Stomach (tissue), 19 donors: ENCODE data around the gene OAS1. TPM values are rescaled to one million over a fixed set of nuclear protein-coding genes. Genes with fewer than 3 reads are reported as not detected.

ENCODE experiments used
- DNase-seq, 2 donors: peaks; one replicate each; pipeline versions ENCODE4 v3.0.0 to v3.0.0-alpha.2; 2013 to 2019
- H3K27ac ChIP-seq, 5 donors: fragments of 200-600 bp in 4 of 5; sonication (generic) in 4 of 5; one replicate each; pipeline ENCODE4 v1.5.1; 2013 to 2019; ENCODE audit warnings: mild to moderate bottlenecking in 1 of 5, moderate library complexity in 1 of 5
- H3K27me3 ChIP-seq, 3 donors: fragments of 200-600 bp; sonication (generic); one replicate each; pipeline ENCODE4 v1.5.1; 2017 to 2019; ENCODE audit warnings: mixed run types in 1 of 3
- H3K36me3 ChIP-seq, 4 donors: fragments of 200-600 bp; sonication (generic); 1 replicate in 3 of 4; 2 replicates in 1 of 4; pipeline ENCODE4 v1.5.1; 2016 to 2019
- H3K4me1 ChIP-seq, 4 donors: fragments of 200-600 bp; sonication (generic); one replicate each; pipeline ENCODE4 v1.5.1; 2016 to 2019
- H3K4me3 ChIP-seq, 4 donors: fragments of 200-600 bp; sonication (generic) in 3 of 4; one replicate each; pipeline ENCODE4 v1.5.1; 2016 to 2019; ENCODE audit warnings: mild to moderate bottlenecking in 1 of 4
- H3K9me3 ChIP-seq, 4 donors: fragments of 200-600 bp; sonication (generic); one replicate each; pipeline ENCODE4 v1.5.1; 2016 to 2019
- CTCF ChIP-seq, 7 experiments: fragments of 450-650 bp in 4 of 7; fragments of 200-600 bp in 3 of 7; sonication (generic) in 3 of 7; IDR thresholded peaks; one replicate each; pipeline ENCODE4 v1.5.1; 2016 to 2019; ENCODE audit warnings: antibody characterized with exemption in 7 of 7, control low read depth in 2 of 7, mild to moderate bottlenecking in 1 of 7
- EP300 ChIP-seq: sonication (generic); formaldehyde crosslinking; IDR thresholded peaks from one replicate; pipeline ENCODE4 v1.6.1; 2017; ENCODE audit warnings: antibody characterized with exemption
- POLR2A ChIP-seq, 4 donors: fragments of 450-650 bp; IDR thresholded peaks; one replicate each; pipeline ENCODE4 v1.6.1; 2016; ENCODE audit warnings: antibody characterized with exemption in 4 of 4, control low read depth in 2 of 4, mild to moderate bottlenecking in 1 of 4, moderate library complexity in 1 of 4
- POLR2AphosphoS5 ChIP-seq, 3 donors: sonication (generic); formaldehyde crosslinking; IDR thresholded peaks; one replicate each; pipeline ENCODE4 v1.6.1; 2016; ENCODE audit warnings: antibody characterized with exemption in 3 of 3
- WGBS, 5 donors: extraction: QIAGEN DNeasy Blood & Tissue Kit in 3 of 5; methylation state at CpG; one replicate each; pipeline versions ENCODE4 v1.1.5 to v1.1.7; 2013 to 2018; 5-methylcytosine and 5-hydroxymethylcytosine counted together
- intact Hi-C: fragments of 100-400 bp; cut with DNase I; formaldehyde crosslinking; loops from one replicate; pipeline ENCODE4 v1.15.1; 2023; ENCODE audit warnings: low total_unique reads
- long read RNA-seq, 10 donors: transcript quantifications; one replicate each; lab custom pipeline, GENCODE V29; 2026
- polyA plus RNA-seq, 3 donors: library from polyadenylated mRNA; stranded (reverse); fragments of 200-250 nt; gene quantifications; one replicate each; pipeline ENCODE4 v1.2.3, GENCODE V29; 2013
- total RNA-seq, 5 donors: library from RNA; depleted of rRNA; stranded (reverse); fragments of >200 nt; gene quantifications; one replicate each; pipeline versions ENCODE4 v1.1.0 to v1.2.3, GENCODE V29; 2014 to 2016
- donor health status: healthy with polysubstance abuse.
- donor health status: Bipolar disorder and iron deficiency.
- donor health status: healthy.

The OAS1 gene
- 10 to 100 TPM; 11.6 to 48.1 (median 14.1) TPM for total RNA-seq
- polyA plus RNA-seq: 100 to 1,000 TPM in 1 of 3 donors, 10 to 100 TPM in 2; 20.0 to 114 (median 26.2) TPM
- long read RNA-seq, donor 1, partial matches to known transcripts: 0 of 1 reads
- long read RNA-seq, donor 1, other reads (novel, unspliced or antisense): 0 of 1 reads
- long read RNA-seq, donor 2, transcript OAS1-201 (6 exons, 1,816 nt): major isoform, 8 of 9 reads
- long read RNA-seq, donor 2, partial matches to known transcripts: 0 of 9 reads
- long read RNA-seq, donor 2, other reads (novel, unspliced or antisense): 0 of 9 reads
- long read RNA-seq, donor 3: 0 reads
- long read RNA-seq, donor 4: 0 reads
- long read RNA-seq, donor 5, partial matches to known transcripts: 0 of 1 reads
- long read RNA-seq, donor 5, other reads (novel, unspliced or antisense): 0 of 1 reads
- long read RNA-seq, donor 6, transcript OAS1-201 (6 exons, 1,816 nt): major isoform, 15 of 17 reads
- long read RNA-seq, donor 6, partial matches to known transcripts: 0 of 17 reads
- long read RNA-seq, donor 6, other reads (novel, unspliced or antisense): 0 of 17 reads
- long read RNA-seq, donor 7, transcript OAS1-203 (5 exons, 1,990 nt): major isoform, 5 of 10 reads
- long read RNA-seq, donor 7, partial matches to known transcripts: 0 of 10 reads
- long read RNA-seq, donor 7, other reads (novel, unspliced or antisense): 0 of 10 reads
- long read RNA-seq, donor 8, partial matches to known transcripts: 0 of 1 reads
- long read RNA-seq, donor 8, other reads (novel, unspliced or antisense): 0 of 1 reads
- long read RNA-seq, donor 9, partial matches to known transcripts: 0 of 2 reads
- long read RNA-seq, donor 9, other reads (novel, unspliced or antisense): 0 of 2 reads
- long read RNA-seq, donor 10, partial matches to known transcripts: 0 of 3 reads
- long read RNA-seq, donor 10, other reads (novel, unspliced or antisense): 0 of 3 reads

- intact Hi-C loops: no loop called here
- WGBS, 5 donors: 2 to 18% (median 4%) methylated on average over 4 of the region's 4 CpGs
- Histone ChIP-seq H3K27me3 (no peaks in the 10 kb centered on the region), H3K27ac (peak within 1 kb of the TSS; percentile 41 to 84 (median 81)), H3K9me3 (peaks cover 0 to 1% (median 0%) of the 10 kb centered on the region in 4 donors), H3K4me3 (peak within 1 kb of the TSS; percentile 42 to 53 (median 45)), H3K36me3 (peaks cover 0 to 19% (median 12%) of the 10 kb centered on the region in 4 donors), H3K4me1 (peaks cover 0 to 59% (median 35%) of the 10 kb centered on the region in 4 donors)
- peak; percentile 35 to 88 for DNase-seq
- TF ChIP-seq POLR2AphosphoS5 (IDR thresholded peaks at IDR 0.05) (peak in 2 of 3 donors; percentile 82), CTCF (IDR thresholded peaks at IDR 0.05) (no peak)
These were observed at the start of gene OAS1 for GRCh38 chr12:112906712-112907414. Gene OAS1 (plus strand): TSS chr12:112906962. CDS start chr12:112907040, 78 bp downstream.

- no peaks in the 10 kb centered on the region for H3K9me3 ChIP-seq
- no peaks in the 10 kb centered on the region for H3K4me1 ChIP-seq
- H3K27ac ChIP-seq: no peak overlapping the region
- H3K4me3 ChIP-seq: no peak overlapping the region
- no peaks in the 10 kb centered on the region for H3K36me3 ChIP-seq
- H3K27me3 ChIP-seq: peaks cover 0 to 77% (median 5%) of the 10 kb centered on the region in 3 donors
- TF ChIP-seq EP300 (no peak), CTCF (IDR thresholded peaks at IDR 0.05) (no peak)
- intact Hi-C loops: no loop called here
- 73 to 83% (median 80%) methylated on average over 3 of the region's 3 CpGs for WGBS, 5 donors
- DNase-seq: no peak
These were observed 47.5 kb upstream of the OAS1 start for GRCh38 chr12:112859291-112859690.

- Histone ChIP-seq H3K9me3 (no peaks in the 10 kb centered on the region), H3K27me3 (peaks cover 0 to 68% (median 2%) of the 10 kb centered on the region in 3 donors), H3K36me3 (no peaks in the 10 kb centered on the region), H3K27ac (no peak overlapping the region), H3K4me1 (no peaks in the 10 kb centered on the region), H3K4me3 (no peak overlapping the region)
- intact Hi-C loops: no loop called here
- WGBS, 5 donors: 57 to 71% (median 61%) methylated on average over 5 of the region's 5 CpGs
- no peak for DNase-seq
- TF ChIP-seq POLR2AphosphoS5 (IDR thresholded peaks at IDR 0.05) (no peak), EP300 (no peak)
These were observed 46.6 kb upstream of the OAS1 start for GRCh38 chr12:112860181-112860580.

GRCh38 chr12:112861284-112861683 lies 45.5 kb upstream of the OAS1 start:
- H3K4me3 ChIP-seq: no peak overlapping the region
- no peaks in the 10 kb centered on the region for H3K9me3 ChIP-seq
- H3K4me1 ChIP-seq: no peaks in the 10 kb centered on the region
- intact Hi-C loops: no loop called here
- H3K36me3 ChIP-seq: no peaks in the 10 kb centered on the region
- 83 to 91% (median 87%) methylated on average over 7 of the region's 7 CpGs for WGBS, 5 donors
- H3K27ac ChIP-seq: no peak overlapping the region
- DNase-seq: no peak
- H3K27me3 ChIP-seq: peaks cover 0 to 58% (median 0%) of the 10 kb centered on the region in 3 donors
- no peak for TF ChIP-seq EP300
- TF ChIP-seq CTCF (IDR thresholded peaks at IDR 0.05): no peak
- TF ChIP-seq POLR2AphosphoS5 (IDR thresholded peaks at IDR 0.05): no peak
- TF ChIP-seq POLR2A (IDR thresholded peaks at IDR 0.05): no peak
